ENCODE results near the gene SLC39A11. TPM values are rescaled to one million over a fixed set of nuclear protein-coding genes. Genes with fewer than 3 reads are reported as not detected.

The SLC39A11 gene
- polyA plus RNA-seq, 1 donor from 2014 or later = 8.0 TPM

DNA sequence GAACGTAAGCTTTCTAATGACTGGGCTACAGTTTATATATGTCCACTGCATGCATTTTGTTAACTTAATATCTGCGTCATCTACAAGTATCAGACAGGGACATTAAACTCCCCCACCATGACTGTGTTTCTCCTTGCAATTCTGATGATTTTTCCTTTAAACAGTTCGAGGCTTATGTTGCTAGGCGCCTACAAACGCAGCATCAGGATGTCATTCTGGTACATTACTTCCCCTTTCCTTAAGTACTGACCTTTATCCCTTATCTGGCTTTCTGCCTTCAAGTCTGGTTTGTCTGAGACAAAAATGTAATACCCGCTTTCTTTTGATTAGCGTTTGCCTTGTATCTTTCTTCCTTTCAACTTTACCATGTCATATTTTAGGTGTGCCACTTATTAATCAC lies 362.4 kb downstream of the SLC39A11 start:
- no peaks in the 10 kb centered on the region for H3K9me2 ChIP-seq (ENCODE audit: insufficient read depth, low read length)
- H3K4me3 ChIP-seq (ENCODE audit: low read length) = no peak overlapping the region
- H3K79me2 ChIP-seq (replicated peaks; ENCODE audit: insufficient read depth, low read length) = no peaks in the 10 kb centered on the region

DNA sequence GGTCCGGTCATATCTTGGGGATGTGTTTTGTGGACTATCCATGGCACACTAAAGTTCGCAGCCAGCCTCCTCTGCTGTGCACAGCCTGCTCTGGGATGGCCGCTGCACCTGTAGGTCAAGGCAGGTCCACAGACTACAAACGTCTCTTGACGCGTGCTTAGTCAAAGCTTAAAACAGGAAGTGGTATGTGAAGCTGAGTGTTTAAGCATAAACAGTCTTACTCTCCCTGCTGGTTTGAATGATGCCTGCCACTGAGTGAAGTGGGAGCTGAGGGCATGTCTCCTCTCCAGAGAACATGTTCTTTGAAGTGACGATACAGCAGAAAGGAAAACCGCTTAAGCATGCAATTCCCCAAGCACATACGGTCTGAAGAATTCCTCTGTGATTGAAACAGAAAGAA lies 365.6 kb downstream of the SLC39A11 start:
- H3K27me3 ChIP-seq (ENCODE audit: insufficient read depth, low read depth, low read length) = no peaks in the 10 kb centered on the region
- no peak overlapping the region for H3K4me2 ChIP-seq (ENCODE audit: low read length)
- no peak overlapping the region for H3K27ac ChIP-seq (ENCODE audit: low read length)
- no peak overlapping the region for H2AFZ ChIP-seq (ENCODE audit: low read depth, low read length)
- no peaks in the 10 kb centered on the region for H3K9me2 ChIP-seq (ENCODE audit: insufficient read depth, low read length)
- H3K9ac ChIP-seq (ENCODE audit: low read length) = no peak overlapping the region
- H3K79me2 ChIP-seq (replicated peaks; ENCODE audit: insufficient read depth, low read length) = no peaks in the 10 kb centered on the region
- peak overlapping the region; percentile 3 for H3K4me3 ChIP-seq (ENCODE audit: low read length)
- no peaks in the 10 kb centered on the region for H3K36me3 ChIP-seq (ENCODE audit: insufficient read depth, low read length)
- no peak for TF ChIP-seq RAD21 (conservative IDR thresholded peaks at IDR 0.05)
- TF ChIP-seq TAF1 (IDR thresholded peaks at IDR 0.05; ENCODE audit: low read depth) = no peak
- TF ChIP-seq EZH2 (IDR thresholded peaks at IDR 0.05; ENCODE audit: borderline replicate concordance, insufficient read depth, low read length, poor library complexity, severe bottlenecking) = no peak
- TF ChIP-seq, protein P1, sequence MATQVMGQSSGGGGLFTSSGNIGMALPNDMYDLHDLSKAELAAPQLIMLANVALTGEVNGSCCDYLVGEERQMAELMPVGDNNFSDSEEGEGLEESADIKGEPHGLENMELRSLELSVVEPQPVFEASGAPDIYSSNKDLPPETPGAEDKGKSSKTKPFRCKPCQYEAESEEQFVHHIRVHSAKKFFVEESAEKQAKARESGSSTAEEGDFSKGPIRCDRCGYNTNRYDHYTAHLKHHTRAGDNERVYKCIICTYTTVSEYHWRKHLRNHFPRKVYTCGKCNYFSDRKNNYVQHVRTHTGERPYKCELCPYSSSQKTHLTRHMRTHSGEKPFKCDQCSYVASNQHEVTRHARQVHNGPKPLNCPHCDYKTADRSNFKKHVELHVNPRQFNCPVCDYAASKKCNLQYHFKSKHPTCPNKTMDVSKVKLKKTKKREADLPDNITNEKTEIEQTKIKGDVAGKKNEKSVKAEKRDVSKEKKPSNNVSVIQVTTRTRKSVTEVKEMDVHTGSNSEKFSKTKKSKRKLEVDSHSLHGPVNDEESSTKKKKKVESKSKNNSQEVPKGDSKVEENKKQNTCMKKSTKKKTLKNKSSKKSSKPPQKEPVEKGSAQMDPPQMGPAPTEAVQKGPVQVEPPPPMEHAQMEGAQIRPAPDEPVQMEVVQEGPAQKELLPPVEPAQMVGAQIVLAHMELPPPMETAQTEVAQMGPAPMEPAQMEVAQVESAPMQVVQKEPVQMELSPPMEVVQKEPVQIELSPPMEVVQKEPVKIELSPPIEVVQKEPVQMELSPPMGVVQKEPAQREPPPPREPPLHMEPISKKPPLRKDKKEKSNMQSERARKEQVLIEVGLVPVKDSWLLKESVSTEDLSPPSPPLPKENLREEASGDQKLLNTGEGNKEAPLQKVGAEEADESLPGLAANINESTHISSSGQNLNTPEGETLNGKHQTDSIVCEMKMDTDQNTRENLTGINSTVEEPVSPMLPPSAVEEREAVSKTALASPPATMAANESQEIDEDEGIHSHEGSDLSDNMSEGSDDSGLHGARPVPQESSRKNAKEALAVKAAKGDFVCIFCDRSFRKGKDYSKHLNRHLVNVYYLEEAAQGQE (IDR thresholded peaks at IDR 0.05; ENCODE audit: borderline replicate concordance) = no peak
- TF ChIP-seq SMC3 (conservative IDR thresholded peaks at IDR 0.05; ENCODE audit: poor library complexity) = no peak
- TF ChIP-seq CTCF (IDR thresholded peaks at IDR 0.05; ENCODE audit: poor library complexity, severe bottlenecking) = no peak
- no peak for TF ChIP-seq EP300 (conservative IDR thresholded peaks at IDR 0.05; ENCODE audit: poor library complexity, severe bottlenecking)
- no peak for TF ChIP-seq POLR2AphosphoS5 (IDR thresholded peaks at IDR 0.05)
- no peak for TF ChIP-seq MXI1 (conservative IDR thresholded peaks at IDR 0.05; ENCODE audit: poor library complexity, severe bottlenecking)
- no peaks in the 10 kb centered on the region for H3K9me3 ChIP-seq (ENCODE audit: low read length)
- H3F3A ChIP-seq (ENCODE audit: insufficient read depth, low read length, poor library complexity, severe bottlenecking) = no peaks in the 10 kb centered on the region
- H4K20me1 ChIP-seq (ENCODE audit: insufficient read depth) = no peaks in the 10 kb centered on the region

More for the DNA sequence above, 362.4 kb downstream of the SLC39A11 start:
- TF ChIP-seq, protein P1 (IDR thresholded peaks at IDR 0.05; ENCODE audit: borderline replicate concordance) = no peak
- TF ChIP-seq SMC3 (conservative IDR thresholded peaks at IDR 0.05; ENCODE audit: poor library complexity) = no peak
- TF ChIP-seq POLR2AphosphoS5 (IDR thresholded peaks at IDR 0.05) = no peak
- no peak for TF ChIP-seq CTCF (IDR thresholded peaks at IDR 0.05; ENCODE audit: poor library complexity, severe bottlenecking)
- no peak for TF ChIP-seq EP300 (conservative IDR thresholded peaks at IDR 0.05; ENCODE audit: poor library complexity, severe bottlenecking)
- TF ChIP-seq RAD21 (conservative IDR thresholded peaks at IDR 0.05) = no peak
- TF ChIP-seq TAF1 (IDR thresholded peaks at IDR 0.05; ENCODE audit: low read depth) = no peak
- no peak for TF ChIP-seq EZH2 (IDR thresholded peaks at IDR 0.05; ENCODE audit: borderline replicate concordance, insufficient read depth, low read length, poor library complexity, severe bottlenecking)
- TF ChIP-seq MXI1 (conservative IDR thresholded peaks at IDR 0.05; ENCODE audit: poor library complexity, severe bottlenecking) = no peak
- Histone ChIP-seq H4K20me1 (ENCODE audit: insufficient read depth) (no peaks in the 10 kb centered on the region), H3K27ac (ENCODE audit: low read length) (no peak overlapping the region), H3K9ac (ENCODE audit: low read length) (no peak overlapping the region), H3F3A (ENCODE audit: insufficient read depth, low read length, poor library complexity, severe bottlenecking) (no peaks in the 10 kb centered on the region), H3K27me3 (ENCODE audit: insufficient read depth, low read depth, low read length) (no peaks in the 10 kb centered on the region), H2AFZ (ENCODE audit: low read depth, low read length) (no peak overlapping the region), H3K36me3 (ENCODE audit: insufficient read depth, low read length) (no peaks in the 10 kb centered on the region), H3K9me3 (ENCODE audit: low read length) (no peaks in the 10 kb centered on the region), H3K4me2 (ENCODE audit: low read length) (no peak overlapping the region)
